ENCODE data around the gene CBX7. TPM values are rescaled to one million over a fixed set of nuclear protein-coding genes. Genes with fewer than 3 reads are reported as not detected.

CBX7 gene
- polyA plus RNA-seq, 3 donors = 3.1 to 18.0 (median 4.0) TPM

DNA sequence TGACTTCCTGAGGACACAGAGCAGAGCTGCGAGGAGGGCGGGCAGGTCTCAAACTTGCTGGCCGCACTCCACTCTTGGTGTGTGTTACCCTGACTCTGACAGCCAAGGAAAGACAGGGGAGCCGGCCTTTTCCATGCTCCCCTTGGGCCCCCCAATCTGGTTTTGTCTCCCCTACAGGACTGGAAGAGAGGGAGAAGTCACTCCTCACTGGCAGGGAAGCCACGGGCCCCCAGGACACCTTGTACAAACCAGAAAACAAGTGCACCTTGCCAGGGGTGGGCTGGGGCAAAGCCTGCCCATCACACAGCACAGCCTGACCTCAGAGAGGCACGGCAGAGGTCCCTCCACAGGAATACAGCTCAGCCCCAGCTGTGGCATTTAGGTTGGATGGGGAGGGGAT is 20.2 kb downstream of the CBX7 start:
- no peak for TF ChIP-seq CTCF (IDR thresholded peaks at IDR 0.05)
- 100% methylated on average over 2 of the region's 6 CpGs for WGBS (ENCODE audit: insufficient coverage)

GRCh38 chr22:39130892-39131855 is 21.3 kb downstream of the CBX7 start:
- intact Hi-C loops (cut with micrococcal nuclease) = no loop called here
- Histone ChIP-seq H3K27ac (ENCODE audit: low read depth in 1 of 2, low read length in 2 of 2) (no peak overlapping the region), H3K4me2 (replicated peaks; ENCODE audit: extremely low read depth, low read length, poor library complexity, severe bottlenecking) (no peak overlapping the region), H3K27me3 (ENCODE audit: control insufficient read depth in 2 of 2, insufficient read depth in 2 of 2, low read length in 2 of 2) (no peaks in the 10 kb centered on the region), H3K79me2 (ENCODE audit: insufficient read depth, low read length) (no peaks in the 10 kb centered on the region), H3K9me3 (replicated peaks in 1 of 2; ENCODE audit: control insufficient read depth in 1 of 2, insufficient read depth in 1 of 2, low read length in 2 of 2) (no peaks in the 10 kb centered on the region), H3K9ac (ENCODE audit: insufficient read depth, low read length, poor library complexity, severe bottlenecking) (no peak overlapping the region), H2AFZ (ENCODE audit: insufficient read depth, low read depth, low read length, poor library complexity, severe bottlenecking) (no peak overlapping the region), H3K4me1 (ENCODE audit: control insufficient read depth in 1 of 2, insufficient read depth in 2 of 2, low read length in 2 of 2) (peaks cover 9 to 12% of the 10 kb centered on the region in 2 donors), H4K20me1 (ENCODE audit: insufficient read depth, low read length) (no peaks in the 10 kb centered on the region), H3K4me3 (replicated peaks in 1 of 3; ENCODE audit: low read depth in 2 of 3, low read length in 3 of 3) (no peak overlapping the region), H3K36me3 (replicated peaks in 1 of 2; ENCODE audit: control insufficient read depth in 1 of 2, insufficient read depth in 2 of 2, low read length in 2 of 2) (no peaks in the 10 kb centered on the region)
- DNase-seq = peak in 1 of 3 donors; percentile 64
- Mint-ChIP-seq H3K9me3 (peaks cover 0 to 2% (median 0%) of the 10 kb centered on the region in 7 donors), H3K4me1 (peaks cover 8% of the 10 kb centered on the region), H3K27ac (peak overlapping the region in 1 of 7 donors; percentile 73), H3K27me3 (ENCODE audit: low read depth in 3 of 3) (peaks cover 0 to 7% (median 5%) of the 10 kb centered on the region in 3 donors), H3K4me3 (no peak overlapping the region), H3K36me3 (peaks cover 7 to 13% of the 10 kb centered on the region in 2 donors)
- WGBS (ENCODE audit: insufficient coverage) = 84% methylated on average over 11 of the region's 24 CpGs
- TF ChIP-seq CTCF (IDR thresholded peaks at IDR 0.05) = no peak

More for the DNA sequence above, 20.2 kb downstream of the CBX7 start:
- H3K9ac ChIP-seq (ENCODE audit: insufficient read depth, low read length, poor library complexity, severe bottlenecking) = no peak overlapping the region
- H3K9me3 ChIP-seq (replicated peaks in 1 of 2; ENCODE audit: control insufficient read depth in 1 of 2, insufficient read depth in 1 of 2, low read length in 2 of 2) = no peaks in the 10 kb centered on the region
- peaks cover 9 to 12% of the 10 kb centered on the region in 2 donors for H3K4me1 ChIP-seq (ENCODE audit: control insufficient read depth in 1 of 2, insufficient read depth in 2 of 2, low read length in 2 of 2)
- H4K20me1 ChIP-seq (ENCODE audit: insufficient read depth, low read length) = no peaks in the 10 kb centered on the region
- Mint-ChIP-seq H3K27me3 (ENCODE audit: low read depth in 3 of 3) (peaks cover 0 to 7% (median 3%) of the 10 kb centered on the region in 3 donors), H3K4me3 (no peak overlapping the region), H3K27ac (no peak overlapping the region), H3K36me3 (peaks cover 7 to 13% of the 10 kb centered on the region in 2 donors), H3K4me1 (peaks cover 8% of the 10 kb centered on the region), H3K9me3 (peaks cover 0 to 2% (median 0%) of the 10 kb centered on the region in 7 donors)
- DNase-seq = no peak
- intact Hi-C loops (cut with micrococcal nuclease) = no loop called here
- H2AFZ ChIP-seq (ENCODE audit: insufficient read depth, low read depth, low read length, poor library complexity, severe bottlenecking) = no peak overlapping the region
- no peaks in the 10 kb centered on the region for H3K27me3 ChIP-seq (ENCODE audit: control insufficient read depth in 2 of 2, insufficient read depth in 2 of 2, low read length in 2 of 2)
- no peak overlapping the region for H3K4me2 ChIP-seq (replicated peaks; ENCODE audit: extremely low read depth, low read length, poor library complexity, severe bottlenecking)
- H3K4me3 ChIP-seq (replicated peaks in 1 of 3; ENCODE audit: low read depth in 2 of 3, low read length in 3 of 3) = no peak overlapping the region
- no peak overlapping the region for H3K27ac ChIP-seq (ENCODE audit: low read depth in 1 of 2, low read length in 2 of 2)
- H3K36me3 ChIP-seq (replicated peaks in 1 of 2; ENCODE audit: control insufficient read depth in 1 of 2, insufficient read depth in 2 of 2, low read length in 2 of 2) = no peaks in the 10 kb centered on the region
- no peaks in the 10 kb centered on the region for H3K79me2 ChIP-seq (ENCODE audit: insufficient read depth, low read length)

Data from CD14-positive monocyte (primary cell).